AG09309 (cell line): ENCODE measurements around the gene NLGN2.

ENCODE experiments used
- DNase-seq: peaks from one replicate; pipeline ENCODE4 v3.0.0-alpha.2; 2010; ENCODE audit warnings: low read depth
- H3K4me3 ChIP-seq: 2 replicates; pipeline ENCODE4 v1.5.1; 2011; ENCODE audit warnings: mild to moderate bottlenecking, low read depth, low read length, moderate library complexity; ENCODE audit not compliant: control insufficient read depth
- TF ChIP-seq, protein P1 (sequence below): IDR thresholded peaks from 2 replicates; pipeline ENCODE4 v1.5.1; 2011; ENCODE audit warnings: mild to moderate bottlenecking, low read depth, low read length, inconsistent platforms; ENCODE audit not compliant: insufficient read depth, control insufficient read depth; ENCODE audit errors: missing control alignments

The NLGN2 gene

GRCh38 chr17:7426896-7427489, 19.3 kb downstream of the NLGN2 start:
- TF ChIP-seq, protein P1, sequence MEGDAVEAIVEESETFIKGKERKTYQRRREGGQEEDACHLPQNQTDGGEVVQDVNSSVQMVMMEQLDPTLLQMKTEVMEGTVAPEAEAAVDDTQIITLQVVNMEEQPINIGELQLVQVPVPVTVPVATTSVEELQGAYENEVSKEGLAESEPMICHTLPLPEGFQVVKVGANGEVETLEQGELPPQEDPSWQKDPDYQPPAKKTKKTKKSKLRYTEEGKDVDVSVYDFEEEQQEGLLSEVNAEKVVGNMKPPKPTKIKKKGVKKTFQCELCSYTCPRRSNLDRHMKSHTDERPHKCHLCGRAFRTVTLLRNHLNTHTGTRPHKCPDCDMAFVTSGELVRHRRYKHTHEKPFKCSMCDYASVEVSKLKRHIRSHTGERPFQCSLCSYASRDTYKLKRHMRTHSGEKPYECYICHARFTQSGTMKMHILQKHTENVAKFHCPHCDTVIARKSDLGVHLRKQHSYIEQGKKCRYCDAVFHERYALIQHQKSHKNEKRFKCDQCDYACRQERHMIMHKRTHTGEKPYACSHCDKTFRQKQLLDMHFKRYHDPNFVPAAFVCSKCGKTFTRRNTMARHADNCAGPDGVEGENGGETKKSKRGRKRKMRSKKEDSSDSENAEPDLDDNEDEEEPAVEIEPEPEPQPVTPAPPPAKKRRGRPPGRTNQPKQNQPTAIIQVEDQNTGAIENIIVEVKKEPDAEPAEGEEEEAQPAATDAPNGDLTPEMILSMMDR: no peak
- no peak for DNase-seq
- H3K4me3 ChIP-seq: no peak overlapping the region

- no peak overlapping the region for H3K4me3 ChIP-seq
- DNase-seq: no peak
- TF ChIP-seq, protein P1: no peak
Observed at GRCh38 chr17:7427549-7427948, 19.9 kb downstream of the NLGN2 start.

DNA sequence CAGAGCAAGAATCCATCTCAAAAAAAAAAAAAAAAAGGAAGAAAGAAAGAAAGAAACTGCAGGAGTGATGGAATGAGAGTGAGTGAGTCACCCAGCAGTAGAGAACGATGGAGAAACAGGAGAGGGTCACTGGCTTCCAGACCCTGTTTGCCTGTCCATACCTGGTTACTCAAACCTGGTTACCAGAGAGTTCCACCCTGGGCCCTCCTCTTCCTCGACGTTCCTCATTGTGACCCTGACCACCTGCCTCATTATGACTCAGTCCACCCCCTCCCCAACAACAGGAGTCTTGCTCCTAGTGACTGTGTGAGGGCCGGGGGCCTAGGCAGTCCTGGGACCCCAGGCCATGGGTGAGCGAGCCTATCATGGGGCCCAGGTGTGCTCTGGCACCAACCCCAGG, 20.9 kb downstream of the NLGN2 start, which contains the start of gene SPEM3:
SPEM3 (plus strand) TSS at position 301 of the 400 bp plus-strand sequence; CDS start at position 347, 46 bp downstream.
- no peak within 1 kb of the TSS for H3K4me3 ChIP-seq
- no peak for DNase-seq
- TF ChIP-seq, protein P1: no peak

GRCh38 chr17:7429722-7430121, 22.1 kb downstream of the NLGN2 start:
- DNase-seq: no peak
- TF ChIP-seq, protein P1: no peak
- no peak overlapping the region for H3K4me3 ChIP-seq

DNA sequence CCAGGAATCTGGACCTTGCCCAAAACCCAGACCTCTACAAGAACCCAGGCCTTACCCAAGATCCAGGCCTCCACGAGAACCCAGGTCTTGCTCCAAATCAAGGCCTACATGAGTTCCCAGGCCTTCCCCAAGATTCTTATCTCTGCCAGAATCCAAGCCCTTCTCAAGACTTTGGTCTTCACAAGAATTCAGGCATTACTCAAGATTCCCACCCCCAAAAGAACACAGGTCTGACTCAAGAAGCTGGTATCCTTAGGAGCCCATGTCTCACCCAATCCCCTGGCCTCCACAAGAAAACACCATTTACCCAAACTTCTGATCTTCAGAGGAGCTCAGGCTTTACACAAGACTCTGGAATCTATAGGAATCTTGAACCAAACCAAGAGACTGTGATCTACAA, 23.6 kb downstream of the NLGN2 start:
- TF ChIP-seq, protein P1: no peak
- DNase-seq: no peak

GRCh38 chr17:7432296-7432695, 24.7 kb downstream of the NLGN2 start:
- DNase-seq: no peak

More for the DNA sequence above, 23.6 kb downstream of the NLGN2 start:
- no peak overlapping the region for H3K4me3 ChIP-seq

More at GRCh38 chr17:7432296-7432695, 24.7 kb downstream of the NLGN2 start:
- no peak overlapping the region for H3K4me3 ChIP-seq
- TF ChIP-seq, protein P1: no peak
